Bladder microvascular endothelial cell (primary cell): Measurements from ENCODE around the gene SLC31A1. TPM values are rescaled to one million over a fixed set of nuclear protein-coding genes. Genes with fewer than 3 reads are reported as not detected.

Experiments
- total RNA-seq: library from RNA; depleted of rRNA; stranded (reverse); fragments of >200 nt; gene quantifications from 2 replicates; pipeline ENCODE4 v1.2.3, GENCODE V29; 2014

The SLC31A1 gene
- 8.9 and 15.4 TPM in 2 replicates for total RNA-seq

GRCh38 chr9:113221003-113221799 is at the start of gene SLC31A1, which contains the start of gene FKBP15:
TSS of gene SLC31A1 (plus strand) at chr9:113221544. CDS start at chr9:113256149, 34,605 bp downstream.
TSS of gene FKBP15 (minus strand) at chr9:113221277. CDS start at chr9:113221243, 34 bp downstream.

GRCh38 chr9:113275157-113276131 is 54.1 kb downstream of the SLC31A1 start, which contains the start of the genes CDC26 and PRPF4:
TSS of gene CDC26 (minus strand) at chr9:113275572. CDS start at chr9:113272507, 3,065 bp downstream.
TSS of gene PRPF4 (plus strand) at chr9:113275658. CDS start at chr9:113275744, 86 bp downstream.

GRCh38 chr9:113302792-113303418 is 81.6 kb downstream of the SLC31A1 start, which contains the start of gene RNF183:
TSS of gene RNF183 (minus strand) at chr9:113303376. CDS start at chr9:113298184, 5,192 bp downstream.

Other genes starting within 250 kb of the SLC31A1 start
- 0.16 and 0.50 TPM in 2 replicates for gene ZNF883, start 209.4 kb upstream of the SLC31A1 start, total RNA-seq
- 0.49 and 1.4 TPM in 2 replicates for gene ZFP37, start 164.8 kb upstream of the SLC31A1 start, total RNA-seq
- 5.3 and 14.5 TPM in 2 replicates for gene SLC31A2, start 70.5 kb upstream of the SLC31A1 start, total RNA-seq
- gene FKBP15, start 267 bp upstream of the SLC31A1 start, total RNA-seq: 9.9 and 21.0 TPM in 2 replicates
- gene CDC26, start 54.0 kb downstream of the SLC31A1 start, total RNA-seq: 39.3 and 49.9 TPM in 2 replicates
- gene PRPF4, start 54.1 kb downstream of the SLC31A1 start, total RNA-seq: 20.2 and 29.1 TPM in 2 replicates
- not detected in 2 replicates for gene RNF183, start 81.8 kb downstream of the SLC31A1 start, total RNA-seq
- gene WDR31, start 118.7 kb downstream of the SLC31A1 start, total RNA-seq: 0.49 and 0.63 TPM in 2 replicates
- gene BSPRY, start 128.0 kb downstream of the SLC31A1 start, total RNA-seq: not detected in 2 replicates
- gene HDHD3, start 155.4 kb downstream of the SLC31A1 start, total RNA-seq: 6.5 and 9.7 TPM in 2 replicates
- gene ALAD, start 179.7 kb downstream of the SLC31A1 start, total RNA-seq: 16.0 and 24.0 TPM in 2 replicates
- gene POLE3, start 189.1 kb downstream of the SLC31A1 start, total RNA-seq: 37.4 and 55.3 TPM in 2 replicates
- 0.16 and 0.44 TPM in 2 replicates for gene C9orf43, start 189.2 kb downstream of the SLC31A1 start, total RNA-seq
- gene RGS3, start 242.2 kb downstream of the SLC31A1 start, total RNA-seq: 311 and 404 TPM in 2 replicates